ENCODE measurements around the gene STK32B.

GRCh38 chr4:5447755-5448154 lies 396.5 kb downstream of the STK32B start:
- TF ChIP-seq ZBTB33 (IDR thresholded peaks at IDR 0.05) (no peak), REST (IDR thresholded peaks at IDR 0.05) (no peak), CTCF (IDR thresholded peaks at IDR 0.05; ENCODE audit: low read depth, low read length, missing input control) (no peak), TAF1 (conservative IDR thresholded peaks at IDR 0.05) (no peak), SP1 (IDR thresholded peaks at IDR 0.05) (no peak), RAD21 (IDR thresholded peaks at IDR 0.05) (no peak), GABPA (IDR thresholded peaks at IDR 0.05 in 1 of 2, conservative IDR thresholded peaks at IDR 0.05 in 1 of 2) (no peak), EGR1 (IDR thresholded peaks at IDR 0.05; ENCODE audit: low read depth in 2 of 2) (no peak)

All from liver (tissue), 3 donors.